Mucosa of rectum (tissue), 2 donors: ENCODE results near the gene GALNT13.

Experiments
- H3K27ac ChIP-seq, 2 donors: one replicate each; pipeline ENCODE4 v1.7.0; 2013; ENCODE audit warnings: inconsistent platforms in 2 of 2, low read depth in 2 of 2, low read length in 2 of 2
- H3K27me3 ChIP-seq, 2 donors: one replicate each; pipeline ENCODE4 v1.7.0; 2013; ENCODE audit warnings: low read length in 2 of 2; ENCODE audit not compliant: control insufficient read depth in 2 of 2, insufficient read depth in 2 of 2
- H3K36me3 ChIP-seq, 2 donors: one replicate each; pipeline ENCODE4 v1.7.0; 2013; ENCODE audit warnings: low read length in 2 of 2; ENCODE audit not compliant: control insufficient read depth in 2 of 2, insufficient read depth in 2 of 2
- H3K4me1 ChIP-seq, 2 donors: one replicate each; pipeline ENCODE4 v1.7.0; 2013; ENCODE audit warnings: low read length in 2 of 2, mild to moderate bottlenecking in 1 of 2; ENCODE audit not compliant: control insufficient read depth in 2 of 2, insufficient read depth in 2 of 2
- H3K4me3 ChIP-seq, 2 donors: one replicate each; pipeline ENCODE4 v1.7.0; 2013; ENCODE audit warnings: low read length in 2 of 2
- H3K9ac ChIP-seq, 2 donors: one replicate each; pipeline ENCODE4 v1.7.0; 2013; ENCODE audit warnings: low read length in 2 of 2, low read depth in 1 of 2, mild to moderate bottlenecking in 1 of 2
- H3K9me3 ChIP-seq, 2 donors: one replicate each; pipeline ENCODE4 v1.7.0; 2013; ENCODE audit warnings: low read length in 2 of 2; ENCODE audit not compliant: control insufficient read depth in 2 of 2
- donor health status: healthy.
- donor health status: Normal muscosa, but diverticular disease.

The GALNT13 gene

GRCh38 chr2:153939124-153939796 is 67.5 kb downstream of the GALNT13 start:
- no peaks in the 10 kb centered on the region for H3K9me3 ChIP-seq
- no peaks in the 10 kb centered on the region for H3K36me3 ChIP-seq
- no peaks in the 10 kb centered on the region for H3K27me3 ChIP-seq
- no peaks in the 10 kb centered on the region for H3K4me1 ChIP-seq
- no peak overlapping the region for H3K27ac ChIP-seq
- no peak overlapping the region for H3K4me3 ChIP-seq
- H3K9ac ChIP-seq: no peak overlapping the region

GRCh38 chr2:153940511-153940910 is 68.8 kb downstream of the GALNT13 start:
- Histone ChIP-seq H3K36me3 (no peaks in the 10 kb centered on the region), H3K9ac (no peak overlapping the region), H3K4me1 (no peaks in the 10 kb centered on the region), H3K27me3 (no peaks in the 10 kb centered on the region), H3K27ac (no peak overlapping the region), H3K9me3 (no peaks in the 10 kb centered on the region), H3K4me3 (no peak overlapping the region)

DNA sequence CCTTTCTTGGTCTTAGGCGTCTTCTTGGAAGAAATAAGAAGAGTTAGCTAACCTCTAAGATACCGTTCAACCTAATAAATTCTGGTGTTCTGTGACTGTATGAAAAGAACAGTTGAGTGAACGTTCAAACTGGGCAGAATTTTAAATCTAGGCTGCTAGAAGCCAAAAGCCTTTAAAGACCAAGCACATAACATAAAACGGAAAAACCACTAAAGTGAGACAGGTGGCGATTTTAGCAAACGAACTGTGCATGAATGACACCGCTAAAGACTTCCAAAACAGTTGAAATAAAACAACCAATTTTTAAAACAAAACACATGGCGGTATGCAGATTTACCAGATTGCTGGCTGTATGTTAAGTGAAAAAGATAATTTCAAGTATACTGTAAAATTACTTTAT is 73.1 kb downstream of the GALNT13 start:
- no peaks in the 10 kb centered on the region for H3K36me3 ChIP-seq
- no peak overlapping the region for H3K4me3 ChIP-seq
- no peak overlapping the region for H3K9ac ChIP-seq
- no peaks in the 10 kb centered on the region for H3K4me1 ChIP-seq
- no peaks in the 10 kb centered on the region for H3K27me3 ChIP-seq
- H3K9me3 ChIP-seq: no peaks in the 10 kb centered on the region
- H3K27ac ChIP-seq: no peak overlapping the region

DNA sequence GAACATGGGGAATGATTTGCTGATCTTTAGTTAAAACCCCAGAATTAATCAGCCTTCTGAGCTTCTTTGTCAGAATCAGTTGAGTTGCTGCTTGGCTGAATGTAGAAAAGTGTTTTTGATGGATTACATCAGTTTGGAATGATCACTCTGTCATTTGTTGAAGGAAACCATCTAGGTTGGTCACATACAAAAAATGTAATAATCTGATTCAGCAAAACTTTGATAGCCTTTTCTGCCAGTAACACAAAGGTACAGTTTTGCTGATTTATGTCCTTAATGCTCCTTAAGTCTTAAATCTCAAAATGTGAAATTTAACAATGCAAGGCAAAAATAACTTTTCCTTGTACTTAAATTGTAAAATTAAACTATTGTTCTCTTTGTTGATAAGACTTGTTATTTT is 74.3 kb downstream of the GALNT13 start:
- Histone ChIP-seq H3K4me1 (no peaks in the 10 kb centered on the region), H3K9ac (no peak overlapping the region), H3K4me3 (no peak overlapping the region), H3K36me3 (no peaks in the 10 kb centered on the region), H3K9me3 (no peaks in the 10 kb centered on the region), H3K27ac (no peak overlapping the region), H3K27me3 (no peaks in the 10 kb centered on the region)

- Histone ChIP-seq H3K27ac (no peak overlapping the region), H3K9ac (no peak overlapping the region), H3K9me3 (no peaks in the 10 kb centered on the region), H3K4me1 (no peaks in the 10 kb centered on the region), H3K4me3 (no peak overlapping the region), H3K27me3 (no peaks in the 10 kb centered on the region), H3K36me3 (no peaks in the 10 kb centered on the region)
Observed at GRCh38 chr2:153953761-153954160, 82.0 kb downstream of the GALNT13 start.

DNA sequence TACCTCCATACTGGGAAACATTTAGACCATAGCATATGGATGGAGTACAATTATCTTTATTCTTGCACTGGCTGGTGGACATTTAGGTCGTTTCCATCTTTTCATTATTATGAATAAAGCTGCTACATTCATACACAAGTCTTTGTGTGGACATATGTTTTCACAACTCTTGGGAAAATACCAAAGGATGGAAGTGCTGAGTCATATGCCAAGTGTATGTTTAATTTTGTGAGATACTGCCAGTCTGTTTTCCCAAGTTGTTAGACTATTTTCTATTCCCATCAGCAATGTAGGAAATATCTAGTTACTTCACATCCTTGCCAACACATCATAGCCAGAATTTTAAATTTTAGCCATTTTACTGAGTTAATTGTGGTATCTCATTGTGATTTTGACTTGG is 91.5 kb downstream of the GALNT13 start:
- Histone ChIP-seq H3K9me3 (peaks cover 0 to 2% of the 10 kb centered on the region in 2 donors), H3K27me3 (no peaks in the 10 kb centered on the region), H3K27ac (no peak overlapping the region), H3K4me1 (no peaks in the 10 kb centered on the region), H3K36me3 (no peaks in the 10 kb centered on the region), H3K9ac (no peak overlapping the region), H3K4me3 (no peak overlapping the region)

- Histone ChIP-seq H3K27me3 (no peaks in the 10 kb centered on the region), H3K27ac (no peak overlapping the region), H3K4me1 (no peaks in the 10 kb centered on the region), H3K9me3 (no peaks in the 10 kb centered on the region), H3K36me3 (no peaks in the 10 kb centered on the region), H3K9ac (no peak overlapping the region), H3K4me3 (no peak overlapping the region)
Observed at GRCh38 chr2:153967248-153967973, 95.7 kb downstream of the GALNT13 start.

GRCh38 chr2:153971250-153971649 is 99.5 kb downstream of the GALNT13 start:
- no peaks in the 10 kb centered on the region for H3K4me1 ChIP-seq
- no peak overlapping the region for H3K4me3 ChIP-seq
- H3K36me3 ChIP-seq: no peaks in the 10 kb centered on the region
- H3K9ac ChIP-seq: no peak overlapping the region
- H3K9me3 ChIP-seq: no peaks in the 10 kb centered on the region
- no peak overlapping the region for H3K27ac ChIP-seq
- H3K27me3 ChIP-seq: no peaks in the 10 kb centered on the region

DNA sequence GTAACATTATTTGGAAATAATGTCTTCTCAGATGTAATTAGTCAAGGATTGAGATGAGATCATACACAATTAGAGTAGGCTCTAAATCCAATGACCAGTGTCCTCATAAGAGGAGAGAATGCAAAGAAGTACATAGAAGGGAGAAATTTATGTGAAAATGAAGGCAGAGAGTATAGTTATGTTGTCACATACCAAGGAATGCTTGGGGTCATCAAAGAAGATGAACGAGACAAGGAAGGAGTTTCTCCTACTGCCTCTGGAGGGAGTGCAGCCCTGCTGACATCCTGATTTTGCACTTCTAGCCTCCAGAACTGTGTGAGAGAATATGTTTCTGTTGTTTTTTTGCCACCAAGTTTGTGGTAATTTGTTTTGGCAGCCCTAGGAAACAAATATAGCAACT is 100.1 kb downstream of the GALNT13 start:
- Histone ChIP-seq H3K9me3 (no peaks in the 10 kb centered on the region), H3K4me1 (no peaks in the 10 kb centered on the region), H3K27me3 (no peaks in the 10 kb centered on the region), H3K9ac (no peak overlapping the region), H3K27ac (no peak overlapping the region), H3K36me3 (no peaks in the 10 kb centered on the region), H3K4me3 (no peak overlapping the region)

GRCh38 chr2:153972412-153972811 is 100.7 kb downstream of the GALNT13 start:
- no peaks in the 10 kb centered on the region for H3K27me3 ChIP-seq
- H3K9ac ChIP-seq: no peak overlapping the region
- H3K36me3 ChIP-seq: no peaks in the 10 kb centered on the region
- no peak overlapping the region for H3K4me3 ChIP-seq
- no peaks in the 10 kb centered on the region for H3K9me3 ChIP-seq
- no peaks in the 10 kb centered on the region for H3K4me1 ChIP-seq
- H3K27ac ChIP-seq: no peak overlapping the region
